Heart left ventricle (tissue), 16 donors: ENCODE data around the gene SCN4B. TPM values are rescaled to one million over a fixed set of nuclear protein-coding genes. Genes with fewer than 3 reads are reported as not detected.

Source experiments
- ATAC-seq, 4 donors: fragments of 200-7000 bp; cut with Tn5 transposase; one replicate each; pipeline ENCODE4 v1.9.1; 2020 to 2022; ENCODE audit warnings: moderate library complexity in 4 of 4, mild to moderate bottlenecking in 3 of 4, moderate number of reproducible peaks in 1 of 4
- DNase-seq, 5 donors: peaks; one replicate each; pipeline ENCODE4 v3.0.0-alpha.2; 2020
- H3K27ac ChIP-seq, 12 donors: fragments of 200-600 bp; sonication (generic) in 4 of 12; one replicate each; pipeline versions ENCODE4 v1.5.0 to v1.8.0; 2016 to 2022; ENCODE audit warnings: mild to moderate bottlenecking in 2 of 12
- H3K27me3 ChIP-seq, 9 donors: fragments of 200-600 bp; sonication (generic) in 2 of 9; one replicate each; pipeline versions ENCODE4 v1.5.1 to v1.8.0; 2016 to 2022; ENCODE audit warnings: mild to moderate bottlenecking in 3 of 9
- H3K36me3 ChIP-seq, 9 donors: fragments of 200-600 bp; sonication (generic) in 2 of 9; one replicate each; pipeline versions ENCODE4 v1.5.0 to v1.8.0; 2018 to 2022; ENCODE audit warnings: mild to moderate bottlenecking in 2 of 9
- H3K4me1 ChIP-seq, 12 donors: fragments of 200-600 bp; sonication (generic) in 4 of 12; one replicate each; pipeline versions ENCODE4 v1.5.0 to v1.8.0; 2016 to 2022; ENCODE audit warnings: mild to moderate bottlenecking in 3 of 12
- H3K4me3 ChIP-seq, 12 donors: fragments of 200-600 bp; sonication (generic) in 4 of 12; one replicate each; pipeline versions ENCODE4 v1.5.0 to v1.8.0; 2017 to 2022; ENCODE audit warnings: mild to moderate bottlenecking in 9 of 12, moderate library complexity in 4 of 12
- H3K9me3 ChIP-seq, 12 donors: fragments of 200-600 bp; sonication (generic) in 4 of 12; one replicate each; pipeline versions ENCODE4 v1.5.0 to v1.8.0; 2016 to 2022; ENCODE audit warnings: mild to moderate bottlenecking in 1 of 12
- POLR2A ChIP-seq, 2 donors: fragments of 450-650 bp; IDR thresholded peaks; one replicate each; pipeline ENCODE4 v1.6.1; 2017; ENCODE audit warnings: antibody characterized with exemption in 2 of 2, mild to moderate bottlenecking in 2 of 2, moderate library complexity in 2 of 2
- WGBS, 4 donors: extraction: QIAGEN DNeasy Blood & Tissue Kit in 2 of 4; methylation state at CpG; one replicate each; pipeline versions ENCODE4 v1.1.5 to v1.1.7; 2013 to 2018; 5-methylcytosine and 5-hydroxymethylcytosine counted together
- intact Hi-C, 10 donors: fragments of 100-400 bp; cut with DNase I; formaldehyde crosslinking; loops; one replicate each; pipeline versions ENCODE4 v1.11.1 to v1.14.2; 2022
- polyA plus RNA-seq, 2 donors: library from polyadenylated mRNA; stranded (reverse); fragments of 200-250 nt; gene quantifications; one replicate each; pipeline ENCODE4 v1.2.3, GENCODE V29; 2013
- total RNA-seq, 9 donors: library from RNA; depleted of rRNA in 2 of 9; stranded (reverse); fragments of >200 nt in 2 of 9; fragmentation: NEBNext Ultra II Directional in 3 of 9; extraction: Animal tissue kit (Norgen Biotek cat#: 25700) in 3 of 9; gene quantifications; one replicate each; pipeline versions ENCODE4 v1.1.0 to v1.2.4, GENCODE V29; 2016 to 2023
- TF ChIP-seq, protein P1 (sequence below), 12 donors: fragments of 200-600 bp; sonication (generic) in 4 of 12; IDR thresholded peaks; one replicate each; pipeline versions ENCODE4 v1.5.0 to v1.8.0; 2018 to 2022; ENCODE audit warnings: antibody characterized with exemption in 12 of 12, mild to moderate bottlenecking in 5 of 12
- donor health status: ischemic (EF 13 %, LVEDD 7.1; RV severe dilation, severe dysfunction).
- donor health status: healthy with polysubstance abuse.
- donor health status: DM: no; HTN: yes; CAD: no.
- donor health status: DM: no; HTN: no; CAD: no.
- donor health status: ischemic (EF 25% LVEDD 6.9; RV normal size, moderate dysfunction).
- donor health status: ischemic (EF 25% LVEDD 5.7; RV mildly dilated, moderate dysfunction).
- donor health status: healthy.
- donor health status: DM: yes; HTN: yes; CAD: no.
- donor health status: ischemic (EF 35%, LVEDD 5.7; RV mildly dilated, moderate dysfunction).
- donor health status: nonischemic (EF 11% LVEDD 7.7; RV severe dilation, severe dysfunction).
- donor health status: DM: yes; HTN: yes; CAD: no.
- donor health status: PGD.
- donor health status: ischemic (EF 29% LVEDD 5.4; RV normal size, mild dysfunction).
- donor health status: nonischemic (EF 23%, LVEDD 6.1; RV moderate dilation, normal function).

Gene SCN4B
- total and polyA plus RNA-seq, 11 donors = 2.1 to 16.9 (median 11.9) TPM

DNA sequence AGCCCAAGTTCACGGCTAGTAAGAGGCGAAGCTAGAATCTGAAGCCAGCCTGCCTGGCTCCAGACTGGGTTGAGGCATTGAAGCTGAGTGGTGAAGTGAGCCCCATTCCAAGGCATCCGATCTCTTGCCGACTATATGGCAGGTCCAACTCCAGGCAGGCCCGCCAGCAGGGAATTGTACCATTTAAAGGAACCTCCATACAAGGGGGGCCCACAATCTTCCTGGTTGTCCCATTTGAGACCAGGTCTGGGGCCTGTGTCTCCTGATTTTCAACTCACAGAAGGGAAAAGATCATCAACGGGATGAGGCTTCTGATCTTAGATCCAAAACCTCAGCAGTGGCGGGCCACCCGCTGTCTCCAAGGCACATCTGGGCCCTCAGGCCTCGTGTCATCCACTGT, 19.7 kb upstream of the SCN4B start:
- ATAC-seq (no peak), DNase-seq (no peak)
- H3K4me1 ChIP-seq = peaks cover 3 to 46% (median 18%) of the 10 kb centered on the region in 12 donors
- peaks cover 0 to 7% (median 0%) of the 10 kb centered on the region in 9 donors for H3K36me3 ChIP-seq
- no peaks in the 10 kb centered on the region for H3K9me3 ChIP-seq
- intact Hi-C loops = no loop called here
- H3K4me3 ChIP-seq = no peak overlapping the region
- peak overlapping the region in 1 of 12 donors; percentile 44 for H3K27ac ChIP-seq
- peaks cover 0 to 8% (median 0%) of the 10 kb centered on the region in 9 donors for H3K27me3 ChIP-seq
- 86 to 92% (median 88%) methylated on average over 9 of the region's 9 CpGs for WGBS, 4 donors
- TF ChIP-seq, protein P1, sequence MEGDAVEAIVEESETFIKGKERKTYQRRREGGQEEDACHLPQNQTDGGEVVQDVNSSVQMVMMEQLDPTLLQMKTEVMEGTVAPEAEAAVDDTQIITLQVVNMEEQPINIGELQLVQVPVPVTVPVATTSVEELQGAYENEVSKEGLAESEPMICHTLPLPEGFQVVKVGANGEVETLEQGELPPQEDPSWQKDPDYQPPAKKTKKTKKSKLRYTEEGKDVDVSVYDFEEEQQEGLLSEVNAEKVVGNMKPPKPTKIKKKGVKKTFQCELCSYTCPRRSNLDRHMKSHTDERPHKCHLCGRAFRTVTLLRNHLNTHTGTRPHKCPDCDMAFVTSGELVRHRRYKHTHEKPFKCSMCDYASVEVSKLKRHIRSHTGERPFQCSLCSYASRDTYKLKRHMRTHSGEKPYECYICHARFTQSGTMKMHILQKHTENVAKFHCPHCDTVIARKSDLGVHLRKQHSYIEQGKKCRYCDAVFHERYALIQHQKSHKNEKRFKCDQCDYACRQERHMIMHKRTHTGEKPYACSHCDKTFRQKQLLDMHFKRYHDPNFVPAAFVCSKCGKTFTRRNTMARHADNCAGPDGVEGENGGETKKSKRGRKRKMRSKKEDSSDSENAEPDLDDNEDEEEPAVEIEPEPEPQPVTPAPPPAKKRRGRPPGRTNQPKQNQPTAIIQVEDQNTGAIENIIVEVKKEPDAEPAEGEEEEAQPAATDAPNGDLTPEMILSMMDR (IDR thresholded peaks at IDR 0.05) = no peak
- TF ChIP-seq POLR2A (IDR thresholded peaks at IDR 0.05) = no peak

DNA sequence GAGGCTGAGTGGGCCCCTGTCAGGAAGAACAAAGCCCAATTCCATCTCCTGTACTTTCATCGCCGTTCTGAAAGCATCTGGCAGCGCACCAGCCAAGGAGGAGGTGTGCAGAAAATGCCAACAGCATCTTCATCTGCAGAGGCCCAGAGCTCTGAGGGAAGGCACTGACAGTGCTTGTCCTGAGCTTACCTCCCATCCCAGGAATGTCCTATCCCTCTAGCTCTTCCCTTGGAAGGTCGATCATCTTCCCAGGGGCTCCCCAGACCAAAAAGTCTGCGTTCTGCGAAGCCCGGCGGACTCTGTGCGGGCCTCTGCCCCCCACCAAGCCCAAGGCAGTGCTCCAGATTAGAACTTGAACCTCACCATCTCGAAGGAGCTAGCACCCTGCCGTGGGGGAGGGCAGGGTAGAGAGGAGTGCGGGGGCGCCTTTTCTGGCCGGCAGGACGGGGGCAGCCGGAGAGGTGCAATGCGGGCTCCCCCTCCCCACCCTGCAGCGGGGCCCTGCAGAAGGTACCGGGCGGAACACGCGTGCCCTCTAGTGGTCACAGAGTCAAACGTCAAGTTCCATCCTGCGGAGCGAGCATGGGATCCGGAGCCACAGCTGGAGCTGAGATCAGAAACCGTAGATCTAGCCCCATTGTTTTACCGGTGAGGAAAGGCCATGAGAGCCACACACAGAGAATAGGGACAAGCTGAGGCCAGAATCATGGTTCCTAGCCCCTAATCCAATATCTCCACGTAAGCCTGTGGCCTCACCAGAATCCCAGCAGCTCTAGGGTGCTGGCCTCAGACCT, 18.8 kb upstream of the SCN4B start:
- H3K27me3 ChIP-seq = peaks cover 0 to 8% (median 0%) of the 10 kb centered on the region in 9 donors
- peak; percentile 35 to 71 (median 68) for ATAC-seq
- peak overlapping the region in 2 of 12 donors; percentile 20 to 44 for H3K27ac ChIP-seq
- TF ChIP-seq POLR2A (IDR thresholded peaks at IDR 0.05) = no peak
- TF ChIP-seq, protein P1 (IDR thresholded peaks at IDR 0.05) = peak in 11 of 12 donors; percentile 86 to 94 (median 91)
- peaks cover 3 to 46% (median 18%) of the 10 kb centered on the region in 12 donors for H3K4me1 ChIP-seq
- DNase-seq = peak; percentile 72 to 86 (median 79)
- 3 to 10% (median 7%) methylated on average over 18 to 29 of the region's 29 CpGs for WGBS, 4 donors
- peaks cover 0 to 10% (median 0%) of the 10 kb centered on the region in 9 donors for H3K36me3 ChIP-seq
- intact Hi-C loops = loop anchor here in 7 of 10 donors (1.0 to 2.0 kb wide), 3 partner anchors 26 to 27 kb away; no protein-coding TSS in a partner anchor
- no peaks in the 10 kb centered on the region for H3K9me3 ChIP-seq
- H3K4me3 ChIP-seq = peak overlapping the region in 4 of 12 donors; percentile 17 to 34 (median 21)

DNA sequence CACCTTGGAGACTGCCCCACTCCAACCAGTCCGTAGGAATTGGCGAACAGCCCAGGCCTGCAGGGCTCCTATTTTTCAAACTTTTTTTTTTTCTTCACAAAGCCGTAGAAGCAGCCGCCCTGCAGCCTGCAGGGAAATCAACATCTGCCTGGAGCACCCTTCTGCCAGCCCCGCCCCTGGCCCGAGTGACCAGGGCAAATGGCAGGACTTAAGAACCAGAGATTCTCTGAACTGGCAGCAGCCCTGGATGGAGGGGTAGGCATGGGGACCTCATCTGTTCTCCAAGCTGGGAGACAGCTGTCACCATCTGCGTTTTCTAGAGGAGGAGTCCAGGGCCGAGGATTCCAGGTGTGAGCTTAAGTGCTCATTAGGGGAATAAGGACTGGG, 18.3 kb upstream of the SCN4B start:
- H3K4me1 ChIP-seq = peaks cover 3 to 46% (median 18%) of the 10 kb centered on the region in 12 donors
- no peak for DNase-seq

More for the DNA sequence above, 18.3 kb upstream of the SCN4B start:
- no peaks in the 10 kb centered on the region for H3K9me3 ChIP-seq
- H3K27me3 ChIP-seq = peaks cover 0 to 8% (median 0%) of the 10 kb centered on the region in 9 donors
- peak overlapping the region in 1 of 12 donors; percentile 23 for H3K27ac ChIP-seq
- no peak for TF ChIP-seq POLR2A (IDR thresholded peaks at IDR 0.05)
- TF ChIP-seq, protein P1 (IDR thresholded peaks at IDR 0.05) = no peak
- no peak overlapping the region for H3K4me3 ChIP-seq
- intact Hi-C loops = loop anchor here in 7 of 10 donors (1.0 to 2.0 kb wide), 3 partner anchors 26 to 27 kb away; no protein-coding TSS in a partner anchor
- 31 to 49% (median 46%) methylated on average over 8 of the region's 8 CpGs for WGBS, 4 donors
- no peak for ATAC-seq
- peaks cover 0 to 10% (median 0%) of the 10 kb centered on the region in 9 donors for H3K36me3 ChIP-seq
